Uterus (tissue), 4 donors: Measurements from ENCODE around the gene NUPR1. TPM values are rescaled to one million over a fixed set of nuclear protein-coding genes. Genes with fewer than 3 reads are reported as not detected.

Source experiments
- DNase-seq, 2 donors: peaks; one replicate each; pipeline ENCODE4 v3.0.0-alpha.2; 2019 to 2020
- H3K27ac ChIP-seq, 2 donors: fragments of 200-600 bp; sonication (generic); 1 replicate in 1 of 2; 2 replicates in 1 of 2; pipeline ENCODE4 v1.5.1; 2016 to 2018
- H3K27me3 ChIP-seq, 2 donors: fragments of 200-600 bp; sonication (generic); one replicate each; pipeline ENCODE4 v1.5.1; 2018 to 2019; ENCODE audit warnings: control low read depth in 1 of 2
- H3K36me3 ChIP-seq, 2 donors: fragments of 200-600 bp; sonication (generic); one replicate each; pipeline ENCODE4 v1.5.1; 2019; ENCODE audit warnings: control low read depth in 1 of 2
- H3K4me1 ChIP-seq, 2 donors: fragments of 200-600 bp; sonication (generic); one replicate each; pipeline ENCODE4 v1.5.1; 2018 to 2019; ENCODE audit warnings: control low read depth in 1 of 2
- H3K4me3 ChIP-seq, 2 donors: fragments of 200-600 bp; sonication (generic); 1 replicate in 1 of 2; 2 replicates in 1 of 2; pipeline ENCODE4 v1.5.1; 2018 to 2019; ENCODE audit warnings: mild to moderate bottlenecking in 1 of 2
- H3K9me3 ChIP-seq, 2 donors: fragments of 200-600 bp; sonication (generic); one replicate each; pipeline ENCODE4 v1.5.1; 2019; ENCODE audit warnings: control low read depth in 1 of 2
- POLR2A ChIP-seq, 2 donors: fragments of 450-650 bp; IDR thresholded peaks; one replicate each; pipeline ENCODE4 v1.6.1; 2016; ENCODE audit warnings: antibody characterized with exemption in 2 of 2, mild to moderate bottlenecking in 1 of 2, moderate library complexity in 1 of 2
- intact Hi-C: fragments of 100-400 bp; cut with DNase I; formaldehyde crosslinking; loops from one replicate; pipeline ENCODE4 v1.15.1; 2023; ENCODE audit warnings: low total_unique reads
- total RNA-seq, 4 donors: library from RNA; depleted of rRNA in 3 of 4; stranded (reverse); fragments of >200 nt in 3 of 4; gene quantifications; one replicate each; pipeline versions ENCODE4 v1.1.0 to v1.2.4, GENCODE V29; 2014 to 2023
- TF ChIP-seq, protein P1 (sequence below), 4 experiments: fragments of 200-600 bp in 2 of 4; fragments of 450-650 bp in 2 of 4; sonication (generic) in 2 of 4; IDR thresholded peaks; one replicate each; pipeline ENCODE4 v1.5.1; 2016 to 2019; ENCODE audit warnings: antibody characterized with exemption in 4 of 4, mild to moderate bottlenecking in 2 of 4, moderate library complexity in 1 of 4
- donor health status: DM: yes; HTN: yes; CAD: no.

The NUPR1 gene
- total RNA-seq = 10 to 100 TPM in 3 of 4 donors, 1 to 10 TPM in 1; 7.3 to 81.1 (median 18.4) TPM

DNA sequence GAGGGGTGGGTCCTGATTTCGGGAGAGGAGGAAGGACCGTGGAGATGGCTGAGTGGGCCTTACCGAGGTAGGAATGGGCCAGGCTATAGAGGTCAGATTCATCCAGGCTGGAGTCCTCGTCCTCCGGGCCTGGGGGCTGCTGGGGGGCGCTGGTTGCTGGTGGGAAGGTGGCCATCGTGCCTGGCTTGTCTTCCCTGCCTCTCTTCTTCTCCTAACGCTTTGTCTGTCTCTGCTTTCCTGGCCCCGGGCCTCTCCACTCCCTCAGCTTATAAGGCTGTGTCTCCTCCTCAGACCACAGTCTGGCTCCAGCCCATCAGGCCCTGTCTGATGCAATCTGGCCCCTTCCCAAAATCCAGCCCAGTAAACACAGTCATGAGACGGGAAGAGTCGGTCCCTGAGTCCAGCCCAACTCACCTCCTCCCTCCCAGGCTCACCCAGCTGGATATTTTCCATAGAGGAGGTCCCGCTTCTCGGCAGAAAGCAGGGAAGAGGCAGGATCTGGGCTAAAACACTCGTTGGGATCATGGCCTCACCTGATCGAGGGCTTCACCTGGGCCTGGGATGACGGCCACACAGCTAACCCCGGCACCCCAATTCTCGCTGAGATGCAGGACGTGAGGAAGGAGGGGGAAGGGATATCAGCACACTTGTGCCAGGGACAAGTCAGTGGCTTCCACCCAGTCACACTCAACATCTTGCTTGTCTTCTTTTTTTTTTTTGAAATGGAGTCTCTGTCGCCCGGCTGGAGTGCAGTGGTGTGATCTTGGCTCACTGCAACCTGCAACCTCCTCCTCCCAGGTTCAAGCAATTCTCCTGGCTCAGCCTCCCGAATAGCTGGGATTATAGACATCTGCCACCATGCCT lies at the start of gene NUPR1:
Gene NUPR1, minus strand, starts transcription at position 242 of the 864 bp plus-strand sequence. Its CDS starts 67 bp downstream, at position 175.
- Histone ChIP-seq H3K4me1 (no peaks in the 10 kb centered on the region), H3K27ac (peak within 1 kb of the TSS; percentile 98), H3K27me3 (no peaks in the 10 kb centered on the region), H3K9me3 (no peaks in the 10 kb centered on the region), H3K36me3 (no peaks in the 10 kb centered on the region), H3K4me3 (peak within 1 kb of the TSS; percentile 63 to 78)
- TF ChIP-seq POLR2A (IDR thresholded peaks at IDR 0.05) = peak; percentile 89 to 91
- TF ChIP-seq, protein P1, sequence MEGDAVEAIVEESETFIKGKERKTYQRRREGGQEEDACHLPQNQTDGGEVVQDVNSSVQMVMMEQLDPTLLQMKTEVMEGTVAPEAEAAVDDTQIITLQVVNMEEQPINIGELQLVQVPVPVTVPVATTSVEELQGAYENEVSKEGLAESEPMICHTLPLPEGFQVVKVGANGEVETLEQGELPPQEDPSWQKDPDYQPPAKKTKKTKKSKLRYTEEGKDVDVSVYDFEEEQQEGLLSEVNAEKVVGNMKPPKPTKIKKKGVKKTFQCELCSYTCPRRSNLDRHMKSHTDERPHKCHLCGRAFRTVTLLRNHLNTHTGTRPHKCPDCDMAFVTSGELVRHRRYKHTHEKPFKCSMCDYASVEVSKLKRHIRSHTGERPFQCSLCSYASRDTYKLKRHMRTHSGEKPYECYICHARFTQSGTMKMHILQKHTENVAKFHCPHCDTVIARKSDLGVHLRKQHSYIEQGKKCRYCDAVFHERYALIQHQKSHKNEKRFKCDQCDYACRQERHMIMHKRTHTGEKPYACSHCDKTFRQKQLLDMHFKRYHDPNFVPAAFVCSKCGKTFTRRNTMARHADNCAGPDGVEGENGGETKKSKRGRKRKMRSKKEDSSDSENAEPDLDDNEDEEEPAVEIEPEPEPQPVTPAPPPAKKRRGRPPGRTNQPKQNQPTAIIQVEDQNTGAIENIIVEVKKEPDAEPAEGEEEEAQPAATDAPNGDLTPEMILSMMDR (IDR thresholded peaks at IDR 0.05) = peak in 1 of 4 experiments; percentile 8
- intact Hi-C loops = no loop called here
- peak; percentile 99 for DNase-seq

DNA sequence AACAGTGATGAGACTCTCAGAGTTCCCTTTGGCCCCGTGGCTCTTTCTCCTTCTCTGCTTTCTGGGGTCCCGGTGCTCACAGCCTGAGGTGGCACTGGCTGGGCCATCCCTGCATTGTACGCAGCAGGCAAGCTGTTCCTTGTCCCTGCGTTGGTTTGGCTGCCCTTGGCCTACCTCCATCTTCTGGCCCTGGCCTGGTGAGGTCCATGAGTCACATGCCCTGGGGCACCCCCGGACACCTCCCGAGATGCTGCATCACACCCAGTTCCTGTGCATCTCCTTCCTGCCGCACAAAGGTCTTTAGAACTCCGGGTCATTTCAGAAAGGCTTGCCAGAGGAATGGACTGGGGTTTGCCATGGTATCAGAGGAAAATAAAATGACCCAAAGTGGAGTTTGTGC lies 48.6 kb upstream of the NUPR1 start:
- Histone ChIP-seq H3K9me3 (no peaks in the 10 kb centered on the region), H3K4me1 (no peaks in the 10 kb centered on the region), H3K27ac (no peak overlapping the region), H3K4me3 (no peak overlapping the region), H3K27me3 (no peaks in the 10 kb centered on the region), H3K36me3 (no peaks in the 10 kb centered on the region)
- intact Hi-C loops = no loop called here
- no peak for DNase-seq
- TF ChIP-seq, protein P1 (IDR thresholded peaks at IDR 0.05) = no peak
- TF ChIP-seq POLR2A (IDR thresholded peaks at IDR 0.05) = no peak

- Histone ChIP-seq H3K36me3 (no peaks in the 10 kb centered on the region), H3K27me3 (no peaks in the 10 kb centered on the region), H3K4me1 (no peaks in the 10 kb centered on the region), H3K9me3 (no peaks in the 10 kb centered on the region), H3K4me3 (no peak overlapping the region), H3K27ac (no peak overlapping the region)
- intact Hi-C loops = no loop called here
- TF ChIP-seq, protein P1 (IDR thresholded peaks at IDR 0.05) = no peak
- TF ChIP-seq POLR2A (IDR thresholded peaks at IDR 0.05) = no peak
- DNase-seq = no peak
These were observed 47.7 kb upstream of the NUPR1 start for GRCh38 chr16:28586466-28586865.

DNA sequence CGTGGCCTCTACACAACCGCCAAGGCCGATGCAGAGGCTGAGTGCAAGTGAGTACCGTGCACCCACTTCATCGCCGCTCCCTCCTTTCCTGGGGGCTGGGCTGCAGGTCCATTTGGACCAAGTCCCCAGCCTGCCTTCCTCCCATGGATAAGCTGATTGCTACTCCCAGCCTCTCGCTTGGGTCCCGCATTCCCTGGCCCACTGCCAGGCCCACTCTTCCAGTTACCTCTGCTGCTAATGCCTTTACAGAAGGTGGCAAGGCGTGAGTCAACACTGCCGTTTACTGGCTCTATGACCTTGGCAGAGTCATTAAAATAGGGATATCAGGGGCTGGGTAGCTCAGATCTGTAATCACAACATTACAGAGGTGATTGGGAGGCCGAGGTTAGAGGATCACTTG lies 46.9 kb upstream of the NUPR1 start:
- intact Hi-C loops = no loop called here
- no peaks in the 10 kb centered on the region for H3K27me3 ChIP-seq
- H3K36me3 ChIP-seq = no peaks in the 10 kb centered on the region
- no peaks in the 10 kb centered on the region for H3K9me3 ChIP-seq
- no peak overlapping the region for H3K4me3 ChIP-seq
- no peak for DNase-seq
- no peak overlapping the region for H3K27ac ChIP-seq
- H3K4me1 ChIP-seq = no peaks in the 10 kb centered on the region
- TF ChIP-seq POLR2A (IDR thresholded peaks at IDR 0.05) = no peak
- TF ChIP-seq, protein P1 (IDR thresholded peaks at IDR 0.05) = no peak

DNA sequence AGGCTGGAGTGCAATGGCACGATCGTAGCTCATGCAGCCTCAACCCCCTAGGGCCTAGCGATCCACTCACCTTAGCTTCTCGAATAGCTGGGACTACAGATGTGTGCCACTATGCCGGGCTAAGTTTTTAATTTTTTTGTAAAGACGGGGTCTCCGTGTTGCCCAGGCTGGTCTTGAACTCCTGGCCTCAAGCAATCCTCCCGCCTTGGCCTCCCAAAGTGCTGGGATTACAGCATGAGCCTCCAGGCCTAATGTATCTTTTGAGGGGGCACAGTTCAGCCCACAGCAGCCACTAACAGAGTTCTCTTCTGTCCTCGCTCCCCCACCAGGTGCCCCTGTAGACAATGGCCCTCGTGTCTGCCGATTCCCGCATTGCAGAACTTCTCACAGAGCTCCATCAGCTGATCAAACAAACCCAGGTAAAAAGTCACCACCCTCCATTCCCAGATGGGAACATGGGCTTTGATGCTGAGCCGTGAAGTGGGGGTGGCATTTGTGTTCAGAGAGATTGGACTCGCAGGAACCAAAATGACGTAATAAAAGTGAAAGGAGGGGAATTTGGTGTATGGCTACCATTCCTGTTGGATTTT lies 42.0 kb upstream of the NUPR1 start:
- Histone ChIP-seq H3K27ac (no peak overlapping the region), H3K27me3 (no peaks in the 10 kb centered on the region), H3K4me1 (no peaks in the 10 kb centered on the region), H3K36me3 (no peaks in the 10 kb centered on the region), H3K9me3 (no peaks in the 10 kb centered on the region), H3K4me3 (no peak overlapping the region)
- no peak for DNase-seq
- intact Hi-C loops = no loop called here
- TF ChIP-seq POLR2A (IDR thresholded peaks at IDR 0.05) = no peak
- TF ChIP-seq, protein P1 (IDR thresholded peaks at IDR 0.05) = no peak
